IPS-11a (cell line): ENCODE data around the gene POLD3.

Experiments used
- H3K4me3 ChIP-seq: one replicate; pipeline ENCODE4 v1.5.1; 2013; ENCODE audit warnings: low read depth, low read length, control low read depth

The POLD3 gene, protein sequence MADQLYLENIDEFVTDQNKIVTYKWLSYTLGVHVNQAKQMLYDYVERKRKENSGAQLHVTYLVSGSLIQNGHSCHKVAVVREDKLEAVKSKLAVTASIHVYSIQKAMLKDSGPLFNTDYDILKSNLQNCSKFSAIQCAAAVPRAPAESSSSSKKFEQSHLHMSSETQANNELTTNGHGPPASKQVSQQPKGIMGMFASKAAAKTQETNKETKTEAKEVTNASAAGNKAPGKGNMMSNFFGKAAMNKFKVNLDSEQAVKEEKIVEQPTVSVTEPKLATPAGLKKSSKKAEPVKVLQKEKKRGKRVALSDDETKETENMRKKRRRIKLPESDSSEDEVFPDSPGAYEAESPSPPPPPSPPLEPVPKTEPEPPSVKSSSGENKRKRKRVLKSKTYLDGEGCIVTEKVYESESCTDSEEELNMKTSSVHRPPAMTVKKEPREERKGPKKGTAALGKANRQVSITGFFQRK

GRCh38 chr11:74592441-74593362 lies at the start of gene POLD3:
Gene POLD3, plus strand, starts transcription at chr11:74592582. Its CDS starts 77 bp downstream, at chr11:74592659.
- H3K4me3 ChIP-seq, result peak within 1 kb of the TSS; percentile 96

DNA sequence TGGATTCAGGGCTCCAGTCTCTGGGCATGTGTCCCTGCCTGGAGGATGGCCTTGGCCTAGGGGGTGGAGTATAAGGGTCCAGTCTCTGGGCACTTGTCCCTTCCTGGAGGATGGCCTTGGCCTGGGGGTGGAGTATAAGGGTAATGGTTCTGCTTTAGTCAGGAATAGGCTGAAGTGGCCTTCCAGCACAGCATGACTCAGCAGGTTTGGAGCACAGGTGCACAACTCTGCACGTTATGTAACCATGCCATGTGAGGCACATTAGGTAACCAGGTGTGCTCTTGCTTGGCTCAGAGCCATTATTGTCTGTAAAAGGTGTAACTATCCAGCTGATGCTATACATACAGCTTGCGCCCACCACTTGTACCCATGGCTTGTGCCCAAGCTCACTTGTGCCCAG lies 48.4 kb upstream of the POLD3 start:
- H3K4me3 ChIP-seq, result no peak overlapping the region

- H3K4me3 ChIP-seq, result no peak overlapping the region
These were observed 45.6 kb upstream of the POLD3 start for GRCh38 chr11:74546752-74547151.

GRCh38 chr11:74550991-74551753 lies 41.2 kb upstream of the POLD3 start:
- H3K4me3 ChIP-seq, result no peak overlapping the region

DNA sequence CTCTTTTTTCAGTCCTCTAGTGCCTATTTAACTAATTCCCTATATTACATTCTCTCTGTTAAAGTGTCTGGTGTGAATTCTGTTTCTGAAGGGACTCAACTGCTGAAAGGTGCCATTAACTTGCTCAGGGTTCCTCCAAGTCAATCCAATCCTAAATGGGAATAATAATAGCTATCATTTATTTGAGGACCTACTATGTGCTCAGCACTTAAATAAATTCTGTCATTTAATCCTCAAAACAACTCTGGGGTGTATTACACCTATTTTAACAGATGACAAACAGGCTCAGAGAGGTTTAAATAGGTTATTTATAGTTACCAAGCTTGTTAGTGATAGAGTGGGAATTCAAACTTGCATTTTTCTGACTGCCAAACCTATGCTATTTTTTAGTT lies 40.6 kb upstream of the POLD3 start:
- H3K4me3 ChIP-seq, result no peak overlapping the region

- no peak overlapping the region for H3K4me3 ChIP-seq
These were observed 34.9 kb upstream of the POLD3 start for GRCh38 chr11:74557526-74557925.

DNA sequence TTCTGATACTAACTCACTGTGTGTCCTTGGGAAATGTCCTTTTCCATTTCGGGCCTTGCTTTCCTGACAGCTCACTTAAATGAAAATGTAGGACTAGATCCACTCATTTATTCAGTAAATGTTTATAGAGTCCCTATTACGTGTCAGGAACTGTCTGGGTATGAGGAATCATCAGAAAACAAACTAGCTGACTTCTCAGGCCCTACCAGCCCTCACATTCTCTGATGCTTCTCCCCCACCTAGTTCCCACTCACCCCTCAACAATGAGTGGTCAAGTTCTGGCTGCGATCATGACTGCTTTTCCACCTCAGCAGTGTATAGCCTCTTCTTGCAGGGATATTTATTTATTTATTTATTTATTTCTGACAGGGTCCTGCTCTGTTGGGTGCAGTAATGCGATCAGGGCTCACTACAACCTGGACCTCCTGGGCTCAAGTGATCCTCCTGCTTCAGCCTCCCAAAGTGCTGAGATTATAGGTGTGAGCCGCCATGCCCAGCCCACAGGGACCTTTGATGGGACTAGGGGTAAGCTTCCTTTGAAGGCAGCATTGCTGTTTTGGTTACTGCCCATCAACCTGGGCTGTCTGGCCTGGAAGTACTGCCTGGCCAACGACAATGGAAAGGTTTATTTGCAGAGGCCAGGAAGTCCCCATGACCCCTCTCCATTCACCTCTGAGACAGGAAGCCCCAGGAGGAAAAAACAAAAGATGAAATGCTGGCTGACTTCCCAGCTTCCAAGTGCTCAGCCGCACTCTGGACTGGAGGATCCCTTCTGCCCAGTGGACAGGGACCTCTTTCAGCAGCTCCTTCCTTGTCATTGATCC lies 33.1 kb upstream of the POLD3 start:
- H3K4me3 ChIP-seq, result no peak overlapping the region

DNA sequence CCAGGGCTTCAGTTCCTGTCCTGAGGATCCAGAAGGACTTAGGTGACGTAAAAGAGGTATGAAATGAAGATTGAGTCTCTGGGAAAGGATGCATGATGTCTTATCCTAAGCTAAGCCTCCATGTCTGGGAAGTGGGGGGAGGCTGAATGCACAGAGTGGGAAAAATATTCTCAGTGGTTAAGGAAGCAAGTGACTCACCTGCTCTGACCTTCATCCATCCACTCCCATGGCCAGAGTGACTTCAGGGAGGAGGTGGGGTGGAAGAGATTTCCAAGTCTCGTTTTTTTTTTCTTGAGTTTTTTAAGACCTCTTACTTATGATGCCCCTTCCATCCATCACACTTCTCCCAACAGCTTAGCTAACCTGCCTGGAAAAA lies 32.5 kb upstream of the POLD3 start:
- H3K4me3 ChIP-seq, result no peak overlapping the region

DNA sequence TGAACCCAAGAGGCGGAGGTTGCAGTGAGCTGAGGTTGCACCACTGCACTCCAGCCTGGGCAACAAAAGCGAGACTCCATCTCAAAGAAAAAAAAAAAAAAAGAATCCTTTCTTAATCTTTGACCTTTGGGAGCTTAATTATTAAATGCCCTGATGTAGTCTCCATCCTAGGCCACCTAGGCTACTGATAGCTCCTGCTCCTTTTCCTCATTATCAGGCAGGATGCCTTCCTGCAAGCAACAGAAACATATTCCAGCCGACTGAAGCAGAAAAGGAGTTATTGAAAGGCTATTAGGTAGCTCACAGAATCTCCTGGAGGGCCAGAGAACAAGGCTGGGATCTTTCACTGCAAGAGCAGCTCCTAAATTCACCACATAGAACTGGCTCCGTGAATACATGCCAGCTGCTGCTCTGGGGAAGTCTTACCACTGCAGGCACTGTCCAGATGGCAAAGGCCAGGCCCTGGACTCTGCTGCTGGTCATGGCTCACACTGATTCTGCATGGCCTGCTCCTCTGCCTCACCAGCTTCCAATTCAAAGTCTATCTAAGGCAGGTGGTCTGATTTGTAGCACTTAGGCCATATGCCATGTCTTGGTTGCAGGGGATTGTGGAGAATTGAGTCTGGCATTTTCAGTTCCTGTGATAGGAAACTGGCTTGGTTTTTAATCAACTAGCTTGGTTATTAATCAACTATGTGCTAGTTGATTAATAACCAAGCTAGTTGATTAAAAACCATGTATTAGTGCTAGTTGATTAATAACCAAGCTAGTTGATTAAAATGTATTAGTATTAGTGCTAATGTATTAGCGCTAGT lies 26.0 kb upstream of the POLD3 start:
- no peak overlapping the region for H3K4me3 ChIP-seq

GRCh38 chr11:74568028-74568427 lies 24.4 kb upstream of the POLD3 start:
- no peak overlapping the region for H3K4me3 ChIP-seq

DNA sequence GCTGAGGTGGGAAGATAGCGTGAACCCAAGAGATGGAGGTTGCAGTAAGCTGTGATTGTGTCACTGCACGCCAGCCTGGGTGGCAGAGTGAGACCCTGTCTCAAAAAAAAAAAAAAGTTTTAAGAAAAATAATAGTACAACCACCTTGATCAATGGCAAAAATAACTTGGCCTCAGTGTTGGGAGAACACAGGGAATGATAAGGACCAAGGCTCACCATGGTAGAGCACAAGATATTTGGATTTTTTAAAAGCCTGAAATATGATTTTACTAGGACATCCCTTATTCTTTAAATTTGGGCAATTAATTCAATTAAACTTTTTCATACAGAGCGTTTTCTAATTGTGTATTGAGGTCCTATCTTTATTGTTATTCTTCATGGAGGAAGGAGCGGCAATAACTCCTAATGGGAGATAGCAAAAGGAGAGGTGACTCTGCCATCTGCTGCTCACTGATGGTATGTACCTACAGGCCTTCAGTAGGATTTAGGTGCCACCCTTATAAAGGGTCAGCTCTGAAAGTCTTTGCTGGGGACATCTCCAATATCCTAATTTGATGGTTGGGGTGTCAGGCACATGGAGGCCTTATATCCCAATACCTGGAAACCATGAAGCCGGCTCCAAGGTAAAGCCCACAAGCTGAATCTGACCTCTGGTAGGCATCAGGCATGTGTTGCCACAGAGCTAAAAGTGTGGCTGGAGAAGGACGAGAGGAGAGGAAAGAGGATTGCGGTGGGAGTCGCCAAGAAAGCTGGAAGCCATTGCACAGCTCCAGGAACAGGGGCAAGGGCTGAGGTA lies 21.9 kb upstream of the POLD3 start:
- no peak overlapping the region for H3K4me3 ChIP-seq

GRCh38 chr11:74571062-74571399 lies 21.4 kb upstream of the POLD3 start:
- H3K4me3 ChIP-seq, result no peak overlapping the region

DNA sequence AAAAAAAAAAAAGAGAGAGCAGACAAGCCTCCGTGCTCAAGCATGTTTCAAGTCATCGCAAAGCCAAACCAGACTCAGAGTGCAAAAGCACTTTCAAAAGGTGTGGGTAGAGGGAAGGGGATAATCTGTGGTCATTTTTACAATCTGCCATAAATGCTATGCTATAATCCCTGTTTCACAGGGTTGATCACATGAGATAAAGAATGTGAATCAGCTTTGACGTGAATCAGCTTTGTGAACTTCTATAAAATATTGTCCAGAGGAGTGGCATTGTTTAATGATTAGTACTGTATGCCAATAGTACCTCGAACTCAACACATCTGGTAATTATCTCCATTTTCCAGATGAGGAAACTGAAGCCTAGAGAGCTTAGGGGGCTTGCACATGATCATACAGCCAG lies 20.0 kb upstream of the POLD3 start:
- no peak overlapping the region for H3K4me3 ChIP-seq

DNA sequence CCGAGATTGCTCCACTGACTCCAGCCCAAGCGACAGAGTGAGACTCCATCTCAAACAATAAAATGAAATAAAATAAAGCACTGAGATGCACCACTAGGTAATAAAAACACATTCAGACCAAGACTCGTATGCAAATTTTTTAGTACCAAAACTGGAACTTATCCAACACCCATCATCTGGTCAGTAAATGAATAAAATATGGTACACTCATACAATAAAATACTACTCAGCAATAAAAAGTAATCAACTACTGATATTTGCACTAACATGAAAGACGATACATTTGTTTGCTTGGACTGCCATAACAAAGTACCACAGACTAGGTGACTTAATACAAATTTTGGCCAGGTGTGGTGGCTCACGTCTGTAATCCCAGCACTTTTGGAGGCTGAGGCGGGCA lies 17.8 kb upstream of the POLD3 start:
- H3K4me3 ChIP-seq, result no peak overlapping the region

DNA sequence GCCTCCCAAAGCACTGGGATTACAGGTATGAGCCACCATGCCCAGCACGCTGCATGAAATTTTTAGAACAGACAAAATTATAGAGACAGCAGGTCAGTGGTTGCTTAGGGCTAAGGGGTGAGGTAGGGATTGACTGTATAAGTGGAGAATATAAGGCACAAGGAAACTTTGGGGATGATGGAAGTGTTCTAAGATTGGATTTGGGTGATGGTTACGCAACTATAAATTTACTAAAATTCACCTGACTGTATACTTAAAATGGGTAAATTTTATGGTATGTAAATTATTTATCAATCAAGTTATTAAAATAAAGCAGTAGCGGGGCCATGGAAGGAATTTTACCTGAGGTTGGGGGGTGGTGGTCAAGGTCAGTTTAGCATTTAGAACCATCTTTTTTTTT lies 16.4 kb upstream of the POLD3 start:
- H3K4me3 ChIP-seq, result no peak overlapping the region

GRCh38 chr11:74577181-74577580 lies 15.2 kb upstream of the POLD3 start:
- H3K4me3 ChIP-seq, result no peak overlapping the region

DNA sequence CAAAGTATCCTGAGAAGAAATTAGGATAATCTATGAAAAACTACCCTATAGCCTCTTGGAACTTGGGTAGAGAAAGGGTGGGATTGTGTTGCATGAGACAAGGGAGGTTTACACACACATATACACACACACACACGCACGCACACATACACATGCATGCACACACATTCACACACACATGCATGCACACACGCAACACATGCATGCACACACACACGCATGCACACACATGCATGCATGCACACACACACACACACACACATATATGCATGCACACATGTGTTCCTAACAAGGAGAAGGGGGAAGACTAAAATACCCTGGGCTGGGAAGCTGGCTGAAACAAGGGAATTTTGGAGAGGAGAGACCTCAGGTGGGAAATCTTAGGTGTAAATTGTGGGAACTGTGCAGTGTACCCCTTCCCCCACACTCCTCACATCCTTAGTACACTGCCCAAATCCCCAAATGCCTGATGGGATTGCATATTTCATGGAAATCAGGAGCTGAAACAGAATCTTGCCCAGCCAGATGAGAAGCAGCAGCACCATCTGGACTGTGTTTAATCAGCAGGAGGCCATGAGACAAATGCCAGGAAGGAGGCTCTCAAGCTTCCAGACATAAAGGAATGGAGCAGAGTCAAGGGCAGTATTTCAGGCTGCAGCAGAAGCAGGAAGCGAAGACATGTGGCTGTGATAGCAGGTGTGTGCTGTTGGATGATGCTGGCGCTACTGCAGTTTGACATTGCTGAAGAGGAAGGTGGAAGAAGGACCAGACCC lies 14.6 kb upstream of the POLD3 start:
- H3K4me3 ChIP-seq, result no peak overlapping the region
